H1 (cell line): ENCODE measurements around the gene ANKRD6. TPM values are rescaled to one million over a fixed set of nuclear protein-coding genes. Genes with fewer than 3 reads are reported as not detected.

Experiments used
- JUN ChIP-seq: IDR thresholded peaks from 2 replicates; pipeline ENCODE4 v1.6.1; 2011; ENCODE audit warnings: low read depth, mild to moderate bottlenecking, improper control_type of control experiment, low read length
- RAD21 ChIP-seq, 2 experiments: IDR thresholded peaks in 1 of 2; conservative IDR thresholded peaks in 1 of 2; 2 replicates each; pipeline ENCODE4 v1.6.1; 2011; ENCODE audit warnings: low read depth in 2 of 2, low read length in 2 of 2, improper control_type of control experiment in 1 of 2, inconsistent platforms in 1 of 2, mild to moderate bottlenecking in 1 of 2, moderate library complexity in 1 of 2
- polyA plus RNA-seq, 7 experiments: library from polyadenylated mRNA; depleted of rRNA in 3 of 7; stranded (reverse) in 5 of 7; unstranded in 2 of 7; fragments of >200 nt in 5 of 7; fragments of 200-250 nt in 2 of 7; gene quantifications; 1 replicate in 5 of 7; 2 replicates in 1 of 7; 4 replicates in 1 of 7; pipeline versions ENCODE4 v1.2.1 to v1.2.3, GENCODE V29; 2011 to 2013; ENCODE audit warnings: missing spikeins in 2 of 7, mixed read lengths in 2 of 7
- total RNA-seq: library from RNA; stranded (reverse); fragmentation: NEBNext Ultra II Directional; extraction: Animal tissue kit (Norgen Biotek cat#: 25700); gene quantifications from 2 replicates; pipeline ENCODE4 v1.2.1, GENCODE V29; 2021
- TF ChIP-seq, protein P1 (sequence below): fragments of 300-600 bp; sonication (generic); IDR thresholded peaks from 2 replicates; pipeline ENCODE4 v1.7.1; 2012; ENCODE audit warnings: low read length, moderate library complexity, mild to moderate bottlenecking, inconsistent platforms; ENCODE audit not compliant: insufficient replicate concordance

The ANKRD6 gene
- total and polyA plus RNA-seq, 2 of the 8 experiments (the other 6 are each of a cell fraction or from before 2014, with no cell fraction given), result 5.9 to 12.8 TPM

DNA sequence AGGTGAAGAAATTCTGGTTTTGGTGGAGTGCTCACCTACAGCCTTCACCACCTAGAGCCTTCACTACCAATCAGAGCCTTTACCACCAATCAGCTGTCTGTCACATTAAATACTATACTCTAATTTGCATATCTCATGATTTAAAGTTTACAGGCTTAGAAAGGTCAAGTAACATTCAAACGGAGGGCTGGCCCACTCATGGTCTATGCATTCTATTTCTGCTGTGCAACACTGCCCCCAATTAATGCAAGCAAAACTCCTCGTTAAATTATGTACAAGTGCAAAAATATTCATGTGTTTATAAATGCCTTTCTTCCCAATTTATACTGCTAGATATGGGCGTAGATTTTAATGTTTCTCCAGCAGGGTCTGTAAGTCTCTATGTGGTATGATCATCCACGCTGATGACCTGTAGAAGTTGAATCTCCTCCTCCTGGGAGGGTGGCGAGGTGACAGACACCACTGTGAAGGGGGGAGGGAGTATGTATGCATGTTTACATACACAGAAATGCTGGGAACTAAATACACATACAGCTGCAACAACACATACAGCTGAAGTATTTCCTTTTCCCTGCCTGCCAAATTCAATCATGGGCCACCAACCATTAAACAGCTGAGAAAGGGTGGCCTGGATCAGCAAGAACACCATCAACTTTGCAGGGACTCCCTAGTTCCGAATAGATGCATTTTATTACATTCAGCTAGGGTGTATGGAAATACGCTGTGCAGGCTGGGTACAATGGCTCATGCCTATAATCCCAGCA, 34.0 kb upstream of the ANKRD6 start (continued):
- TF ChIP-seq, protein P1, sequence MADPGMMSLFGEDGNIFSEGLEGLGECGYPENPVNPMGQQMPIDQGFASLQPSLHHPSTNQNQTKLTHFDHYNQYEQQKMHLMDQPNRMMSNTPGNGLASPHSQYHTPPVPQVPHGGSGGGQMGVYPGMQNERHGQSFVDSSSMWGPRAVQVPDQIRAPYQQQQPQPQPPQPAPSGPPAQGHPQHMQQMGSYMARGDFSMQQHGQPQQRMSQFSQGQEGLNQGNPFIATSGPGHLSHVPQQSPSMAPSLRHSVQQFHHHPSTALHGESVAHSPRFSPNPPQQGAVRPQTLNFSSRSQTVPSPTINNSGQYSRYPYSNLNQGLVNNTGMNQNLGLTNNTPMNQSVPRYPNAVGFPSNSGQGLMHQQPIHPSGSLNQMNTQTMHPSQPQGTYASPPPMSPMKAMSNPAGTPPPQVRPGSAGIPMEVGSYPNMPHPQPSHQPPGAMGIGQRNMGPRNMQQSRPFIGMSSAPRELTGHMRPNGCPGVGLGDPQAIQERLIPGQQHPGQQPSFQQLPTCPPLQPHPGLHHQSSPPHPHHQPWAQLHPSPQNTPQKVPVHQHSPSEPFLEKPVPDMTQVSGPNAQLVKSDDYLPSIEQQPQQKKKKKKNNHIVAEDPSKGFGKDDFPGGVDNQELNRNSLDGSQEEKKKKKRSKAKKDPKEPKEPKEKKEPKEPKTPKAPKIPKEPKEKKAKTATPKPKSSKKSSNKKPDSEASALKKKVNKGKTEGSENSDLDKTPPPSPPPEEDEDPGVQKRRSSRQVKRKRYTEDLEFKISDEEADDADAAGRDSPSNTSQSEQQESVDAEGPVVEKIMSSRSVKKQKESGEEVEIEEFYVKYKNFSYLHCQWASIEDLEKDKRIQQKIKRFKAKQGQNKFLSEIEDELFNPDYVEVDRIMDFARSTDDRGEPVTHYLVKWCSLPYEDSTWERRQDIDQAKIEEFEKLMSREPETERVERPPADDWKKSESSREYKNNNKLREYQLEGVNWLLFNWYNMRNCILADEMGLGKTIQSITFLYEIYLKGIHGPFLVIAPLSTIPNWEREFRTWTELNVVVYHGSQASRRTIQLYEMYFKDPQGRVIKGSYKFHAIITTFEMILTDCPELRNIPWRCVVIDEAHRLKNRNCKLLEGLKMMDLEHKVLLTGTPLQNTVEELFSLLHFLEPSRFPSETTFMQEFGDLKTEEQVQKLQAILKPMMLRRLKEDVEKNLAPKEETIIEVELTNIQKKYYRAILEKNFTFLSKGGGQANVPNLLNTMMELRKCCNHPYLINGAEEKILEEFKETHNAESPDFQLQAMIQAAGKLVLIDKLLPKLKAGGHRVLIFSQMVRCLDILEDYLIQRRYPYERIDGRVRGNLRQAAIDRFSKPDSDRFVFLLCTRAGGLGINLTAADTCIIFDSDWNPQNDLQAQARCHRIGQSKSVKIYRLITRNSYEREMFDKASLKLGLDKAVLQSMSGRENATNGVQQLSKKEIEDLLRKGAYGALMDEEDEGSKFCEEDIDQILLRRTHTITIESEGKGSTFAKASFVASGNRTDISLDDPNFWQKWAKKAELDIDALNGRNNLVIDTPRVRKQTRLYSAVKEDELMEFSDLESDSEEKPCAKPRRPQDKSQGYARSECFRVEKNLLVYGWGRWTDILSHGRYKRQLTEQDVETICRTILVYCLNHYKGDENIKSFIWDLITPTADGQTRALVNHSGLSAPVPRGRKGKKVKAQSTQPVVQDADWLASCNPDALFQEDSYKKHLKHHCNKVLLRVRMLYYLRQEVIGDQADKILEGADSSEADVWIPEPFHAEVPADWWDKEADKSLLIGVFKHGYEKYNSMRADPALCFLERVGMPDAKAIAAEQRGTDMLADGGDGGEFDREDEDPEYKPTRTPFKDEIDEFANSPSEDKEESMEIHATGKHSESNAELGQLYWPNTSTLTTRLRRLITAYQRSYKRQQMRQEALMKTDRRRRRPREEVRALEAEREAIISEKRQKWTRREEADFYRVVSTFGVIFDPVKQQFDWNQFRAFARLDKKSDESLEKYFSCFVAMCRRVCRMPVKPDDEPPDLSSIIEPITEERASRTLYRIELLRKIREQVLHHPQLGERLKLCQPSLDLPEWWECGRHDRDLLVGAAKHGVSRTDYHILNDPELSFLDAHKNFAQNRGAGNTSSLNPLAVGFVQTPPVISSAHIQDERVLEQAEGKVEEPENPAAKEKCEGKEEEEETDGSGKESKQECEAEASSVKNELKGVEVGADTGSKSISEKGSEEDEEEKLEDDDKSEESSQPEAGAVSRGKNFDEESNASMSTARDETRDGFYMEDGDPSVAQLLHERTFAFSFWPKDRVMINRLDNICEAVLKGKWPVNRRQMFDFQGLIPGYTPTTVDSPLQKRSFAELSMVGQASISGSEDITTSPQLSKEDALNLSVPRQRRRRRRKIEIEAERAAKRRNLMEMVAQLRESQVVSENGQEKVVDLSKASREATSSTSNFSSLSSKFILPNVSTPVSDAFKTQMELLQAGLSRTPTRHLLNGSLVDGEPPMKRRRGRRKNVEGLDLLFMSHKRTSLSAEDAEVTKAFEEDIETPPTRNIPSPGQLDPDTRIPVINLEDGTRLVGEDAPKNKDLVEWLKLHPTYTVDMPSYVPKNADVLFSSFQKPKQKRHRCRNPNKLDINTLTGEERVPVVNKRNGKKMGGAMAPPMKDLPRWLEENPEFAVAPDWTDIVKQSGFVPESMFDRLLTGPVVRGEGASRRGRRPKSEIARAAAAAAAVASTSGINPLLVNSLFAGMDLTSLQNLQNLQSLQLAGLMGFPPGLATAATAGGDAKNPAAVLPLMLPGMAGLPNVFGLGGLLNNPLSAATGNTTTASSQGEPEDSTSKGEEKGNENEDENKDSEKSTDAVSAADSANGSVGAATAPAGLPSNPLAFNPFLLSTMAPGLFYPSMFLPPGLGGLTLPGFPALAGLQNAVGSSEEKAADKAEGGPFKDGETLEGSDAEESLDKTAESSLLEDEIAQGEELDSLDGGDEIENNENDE, result no peak
- TF ChIP-seq JUN (no peak), RAD21 (IDR thresholded peaks at IDR 0.05 in 1 of 2, conservative IDR thresholded peaks at IDR 0.05 in 1 of 2; ENCODE audit: low read depth in 2 of 2, low read length in 2 of 2) (no peak)
